ENCODE results near the gene MGMT. TPM values are rescaled to one million over a fixed set of nuclear protein-coding genes. Genes with fewer than 3 reads are reported as not detected.

MGMT gene
- total and polyA plus RNA-seq, 2 donors from 2014 or later = 25.9 to 70.0 TPM

- FAIRE-seq (no peak), DNase-seq (no peak)
- no peak overlapping the region for H3K9ac ChIP-seq (ENCODE audit: low read length in 3 of 3)
- no peak for TF ChIP-seq CTCF (IDR thresholded peaks at IDR 0.05; ENCODE audit: borderline replicate concordance, extremely low read depth, insufficient read depth)
- no peaks in the 10 kb centered on the region for H3K9me3 ChIP-seq (ENCODE audit: control insufficient read depth in 2 of 3, insufficient read depth in 1 of 3, low read length in 3 of 3)
- no peak overlapping the region for H3K4me3 ChIP-seq (ENCODE audit: low read length in 3 of 3)
- no peaks in the 10 kb centered on the region for H3K4me1 ChIP-seq (ENCODE audit: control insufficient read depth in 2 of 3, insufficient read depth in 2 of 3, low read depth in 1 of 3, low read length in 3 of 3)
- H3K36me3 ChIP-seq (ENCODE audit: control insufficient read depth in 2 of 3, insufficient read depth in 3 of 3, low read length in 3 of 3) = no peaks in the 10 kb centered on the region
- intact Hi-C loops (cut with DNase I) = no loop called here
- H3K27me3 ChIP-seq (ENCODE audit: control insufficient read depth, insufficient read depth, low read length) = no peaks in the 10 kb centered on the region
- H3K27ac ChIP-seq (ENCODE audit: low read depth in 2 of 2, low read length in 2 of 2) = no peak overlapping the region
These were observed 320.5 kb downstream of the MGMT start for GRCh38 chr10:129787557-129787956.

GRCh38 chr10:129788215-129788614, 321.2 kb downstream of the MGMT start:
- Histone ChIP-seq H3K4me1 (ENCODE audit: control insufficient read depth in 2 of 3, insufficient read depth in 2 of 3, low read depth in 1 of 3, low read length in 3 of 3) (no peaks in the 10 kb centered on the region), H3K9me3 (ENCODE audit: control insufficient read depth in 2 of 3, insufficient read depth in 1 of 3, low read length in 3 of 3) (peaks cover 0 to 2% (median 0%) of the 10 kb centered on the region in 3 donors), H3K27ac (ENCODE audit: low read depth in 2 of 2, low read length in 2 of 2) (no peak overlapping the region), H3K27me3 (ENCODE audit: control insufficient read depth, insufficient read depth, low read length) (no peaks in the 10 kb centered on the region), H3K9ac (ENCODE audit: low read length in 3 of 3) (no peak overlapping the region), H3K4me3 (ENCODE audit: low read length in 3 of 3) (no peak overlapping the region), H3K36me3 (ENCODE audit: control insufficient read depth in 2 of 3, insufficient read depth in 3 of 3, low read length in 3 of 3) (no peaks in the 10 kb centered on the region)
- DNase-seq (peak in 1 of 5 donors; percentile 16), FAIRE-seq (no peak)
- TF ChIP-seq CTCF (IDR thresholded peaks at IDR 0.05; ENCODE audit: borderline replicate concordance, extremely low read depth, insufficient read depth) = no peak
- intact Hi-C loops (cut with DNase I) = no loop called here

GRCh38 chr10:129790715-129791446, 323.8 kb downstream of the MGMT start:
- DNase-seq (no peak), FAIRE-seq (no peak)
- no peaks in the 10 kb centered on the region for H3K4me1 ChIP-seq (ENCODE audit: control insufficient read depth in 2 of 3, insufficient read depth in 2 of 3, low read depth in 1 of 3, low read length in 3 of 3)
- H3K27ac ChIP-seq (ENCODE audit: low read depth in 2 of 2, low read length in 2 of 2) = no peak overlapping the region
- no peaks in the 10 kb centered on the region for H3K27me3 ChIP-seq (ENCODE audit: control insufficient read depth, insufficient read depth, low read length)
- no peak for TF ChIP-seq CTCF (IDR thresholded peaks at IDR 0.05; ENCODE audit: borderline replicate concordance, extremely low read depth, insufficient read depth)
- peaks cover 0 to 2% (median 0%) of the 10 kb centered on the region in 3 donors for H3K9me3 ChIP-seq (ENCODE audit: control insufficient read depth in 2 of 3, insufficient read depth in 1 of 3, low read length in 3 of 3)
- no peaks in the 10 kb centered on the region for H3K36me3 ChIP-seq (ENCODE audit: control insufficient read depth in 2 of 3, insufficient read depth in 3 of 3, low read length in 3 of 3)
- H3K4me3 ChIP-seq (ENCODE audit: low read length in 3 of 3) = no peak overlapping the region
- intact Hi-C loops (cut with DNase I) = no loop called here
- no peak overlapping the region for H3K9ac ChIP-seq (ENCODE audit: low read length in 3 of 3)
